CD4-positive, alpha-beta memory T cell (primary cell): ENCODE data around the gene SPRYD3. TPM values are rescaled to one million over a fixed set of nuclear protein-coding genes. Genes with fewer than 3 reads are reported as not detected.

Source experiments
- CTCF ChIA-PET: fragments of 350-600 bp; sonication (Branson Sonifier 250); formaldehyde crosslinking; loops from one replicate; lab custom pipeline; 2021; ENCODE audit warnings: inconsistent platforms; ENCODE audit not compliant: partially characterized antibody; lab: Charles Lee
- POLR2A ChIA-PET: fragments of 350-600 bp; sonication (Branson Sonifier 250); formaldehyde crosslinking; loops from one replicate; lab custom pipeline; 2021; ENCODE audit not compliant: partially characterized antibody; lab: Charles Lee
- DNase-seq, 5 donors: peaks; one replicate each; pipeline versions ENCODE4 v3.0.0 to v3.0.0-alpha.2; 2020 to 2022; ENCODE audit warnings: mixed read lengths in 1 of 5
- H3K27ac ChIP-seq: one replicate; pipeline ENCODE4 v1.7.0; 2013; ENCODE audit warnings: low read depth, low read length
- H3K27me3 ChIP-seq: 2 replicates; pipeline ENCODE4 v1.7.0; 2013; ENCODE audit warnings: mild to moderate bottlenecking, low read length, moderate library complexity; ENCODE audit not compliant: insufficient read depth
- H3K36me3 ChIP-seq: 2 replicates; pipeline ENCODE4 v1.7.0; 2013; ENCODE audit warnings: mild to moderate bottlenecking, low read length, moderate library complexity; ENCODE audit not compliant: insufficient read depth
- H3K4me1 ChIP-seq: 2 replicates; pipeline ENCODE4 v1.7.0; 2013; ENCODE audit warnings: mild to moderate bottlenecking, low read length, moderate library complexity; ENCODE audit not compliant: insufficient read depth
- H3K4me3 ChIP-seq, 2 donors: one replicate each; pipeline ENCODE4 v1.7.0; 2013; ENCODE audit warnings: low read length in 2 of 2, mild to moderate bottlenecking in 1 of 2
- H3K9me3 ChIP-seq, 2 donors: one replicate each; pipeline ENCODE4 v1.7.0; 2013; ENCODE audit warnings: low read length in 2 of 2, control low read depth in 1 of 2; ENCODE audit not compliant: control insufficient read depth in 1 of 2
- H3K27ac Mint-ChIP-seq, 7 donors: one replicate each; pipeline ENCODE4 v1.8.0; 2020 to 2021; ENCODE audit warnings: mixed read lengths in 7 of 7, mild to moderate bottlenecking in 6 of 7, inconsistent platforms in 3 of 7, moderate library complexity in 3 of 7
- H3K27me3 Mint-ChIP-seq, 2 donors: one replicate each; pipeline ENCODE4 v1.8.0; 2020 to 2021; ENCODE audit warnings: mixed read lengths in 2 of 2
- H3K36me3 Mint-ChIP-seq, 2 donors: one replicate each; pipeline ENCODE4 v1.8.0; 2020 to 2021; ENCODE audit warnings: mixed read lengths in 2 of 2, inconsistent platforms in 1 of 2, mild to moderate bottlenecking in 1 of 2
- H3K4me1 Mint-ChIP-seq, 4 donors: one replicate each; pipeline ENCODE4 v1.8.0; 2020 to 2021; ENCODE audit warnings: mixed read lengths in 4 of 4, mild to moderate bottlenecking in 1 of 4
- H3K4me3 Mint-ChIP-seq, 8 donors: one replicate each; pipeline ENCODE4 v1.8.0; 2020 to 2021; ENCODE audit warnings: mixed read lengths in 8 of 8, mild to moderate bottlenecking in 7 of 8, moderate library complexity in 6 of 8, inconsistent platforms in 3 of 8
- H3K9me3 Mint-ChIP-seq, 8 donors: one replicate each; pipeline ENCODE4 v1.8.0; 2020 to 2021; ENCODE audit warnings: mixed read lengths in 8 of 8, mild to moderate bottlenecking in 5 of 8, inconsistent platforms in 3 of 8, moderate library complexity in 1 of 8
- intact Hi-C: fragments of 100-400 bp; cut with micrococcal nuclease; formaldehyde crosslinking; loops from one replicate; pipeline ENCODE4 v1.15.1; 2023
- polyA plus RNA-seq, 2 donors: library from polyadenylated mRNA; unstranded; fragments of 300-500 nt; fragmentation: Illumina TruSeq; gene quantifications; one replicate each; pipeline ENCODE4 v1.2.3, GENCODE V29; 2021
- total RNA-seq, 2 experiments: library from RNA; stranded (reverse); gene quantifications; one replicate each; pipeline ENCODE4 v1.2.3, GENCODE V29; 2021

SPRYD3 gene
- total and polyA plus RNA-seq, 4 experiments from 2014 or later, result 54.2 to 71.7 (median 56.8) TPM

GRCh38 chr12:53046655-53047220 lies 32.5 kb downstream of the SPRYD3 start:
- ChIA-PET POLR2A (interaction anchor here (0.6 to 4.6 kb wide), 9 partner anchors 8 to 57 kb away, joined by 4 to 22 read pairs (median 7); partner anchors contain the start of genes EIF4B, IGFBP6, SOAT2 and SPRYD3), CTCF (interaction anchor here (0.5 to 2.3 kb wide), 6 partner anchors 9 to 275 kb away, joined by 3 to 11 read pairs (median 4); partner anchors contain the start of genes AAAS and SPRYD3)
- DNase-seq, result peak in 3 of 5 donors; percentile 41 to 71 (median 56)
- intact Hi-C loops, result loop anchor here (2.0 kb wide), 1 partner anchor 40 kb away; the partner anchor contains the start of gene EIF4B
- peaks cover 5 to 19% (median 12%) of the 10 kb centered on the region in 4 donors for H3K4me1 Mint-ChIP-seq
- no peaks in the 10 kb centered on the region for H3K9me3 ChIP-seq
- no peaks in the 10 kb centered on the region for H3K27me3 Mint-ChIP-seq
- H3K4me3 ChIP-seq, result peak overlapping the region; percentile 60 to 81
- H3K36me3 Mint-ChIP-seq, result peaks cover 6 to 10% of the 10 kb centered on the region in 2 donors
- no peaks in the 10 kb centered on the region for H3K27me3 ChIP-seq
- peak overlapping the region; percentile 69 for H3K27ac ChIP-seq
- H3K4me3 Mint-ChIP-seq, result peak overlapping the region; percentile 92 to 98 (median 95)
- peak overlapping the region; percentile 96 to 97 (median 97) for H3K27ac Mint-ChIP-seq
- H3K4me1 ChIP-seq, result peaks cover 14% of the 10 kb centered on the region
- peaks cover 0 to 2% (median 0%) of the 10 kb centered on the region in 8 donors for H3K9me3 Mint-ChIP-seq
- peaks cover 6% of the 10 kb centered on the region for H3K36me3 ChIP-seq

GRCh38 chr12:53045696-53046045 lies 33.5 kb downstream of the SPRYD3 start:
- Mint-ChIP-seq H3K4me1 (peaks cover 5 to 15% (median 11%) of the 10 kb centered on the region in 4 donors), H3K9me3 (peaks cover 0 to 2% (median 0%) of the 10 kb centered on the region in 8 donors), H3K4me3 (peak overlapping the region in 7 of 8 donors; percentile 32 to 98 (median 95)), H3K36me3 (peaks cover 6 to 16% of the 10 kb centered on the region in 2 donors), H3K27ac (peak overlapping the region in 4 of 7 donors; percentile 12 to 97 (median 96)), H3K27me3 (no peaks in the 10 kb centered on the region)
- Histone ChIP-seq H3K27me3 (no peaks in the 10 kb centered on the region), H3K4me1 (peaks cover 14% of the 10 kb centered on the region), H3K4me3 (no peak overlapping the region), H3K9me3 (no peaks in the 10 kb centered on the region), H3K36me3 (peaks cover 6% of the 10 kb centered on the region), H3K27ac (no peak overlapping the region)
- intact Hi-C loops, result loop anchor here (2.0 kb wide), 1 partner anchor 39 kb away; the partner anchor contains the start of gene EIF4B
- ChIA-PET POLR2A (interaction anchor here (0.7 to 4.6 kb wide), 4 partner anchors 7 to 53 kb away, joined by 3 to 22 read pairs (median 11); partner anchors contain the start of genes EIF4B and IGFBP6), CTCF (interaction anchor here (1.2 to 1.9 kb wide), 2 partner anchors 14 to 24 kb away, joined by 3 to 4 read pairs; no protein-coding TSS in a partner anchor)
- DNase-seq, result no peak

GRCh38 chr12:53044896-53045695 lies 34.1 kb downstream of the SPRYD3 start:
- Histone ChIP-seq H3K4me1 (peaks cover 14% of the 10 kb centered on the region), H3K9me3 (no peaks in the 10 kb centered on the region), H3K27me3 (no peaks in the 10 kb centered on the region), H3K27ac (no peak overlapping the region), H3K36me3 (peaks cover 6% of the 10 kb centered on the region), H3K4me3 (no peak overlapping the region)
- Mint-ChIP-seq H3K9me3 (peaks cover 0 to 2% (median 0%) of the 10 kb centered on the region in 8 donors), H3K4me3 (peak overlapping the region in 7 of 8 donors; percentile 5 to 98 (median 32)), H3K27ac (peak overlapping the region in 5 of 7 donors; percentile 23 to 97 (median 42)), H3K36me3 (peaks cover 6 to 19% of the 10 kb centered on the region in 2 donors), H3K4me1 (peaks cover 5 to 15% (median 11%) of the 10 kb centered on the region in 4 donors), H3K27me3 (no peaks in the 10 kb centered on the region)
- ChIA-PET CTCF (interaction anchor here (1.2 to 2.4 kb wide), 5 partner anchors 9 to 54 kb away, joined by 3 to 7 read pairs (median 4); partner anchors contain the start of gene SPRYD3), POLR2A (interaction anchor here (0.7 to 4.6 kb wide), 4 partner anchors 8 to 38 kb away, joined by 3 to 22 read pairs (median 4); partner anchors contain the start of gene EIF4B)
- intact Hi-C loops, result no loop called here
- no peak for DNase-seq

GRCh38 chr12:53044052-53044581 lies 35.1 kb downstream of the SPRYD3 start:
- Histone ChIP-seq H3K4me3 (no peak overlapping the region), H3K4me1 (peaks cover 17% of the 10 kb centered on the region), H3K27me3 (no peaks in the 10 kb centered on the region), H3K9me3 (no peaks in the 10 kb centered on the region), H3K27ac (no peak overlapping the region), H3K36me3 (peaks cover 15% of the 10 kb centered on the region)
- no peak for DNase-seq
- H3K4me1 Mint-ChIP-seq, result peaks cover 7 to 19% (median 13%) of the 10 kb centered on the region in 4 donors
- peak overlapping the region in 2 of 7 donors; percentile 60 to 97 for H3K27ac Mint-ChIP-seq
- no peak overlapping the region for H3K4me3 Mint-ChIP-seq
- peaks cover 0 to 2% (median 0%) of the 10 kb centered on the region in 8 donors for H3K9me3 Mint-ChIP-seq
- ChIA-PET POLR2A (interaction anchor here (4.6 kb wide), 1 partner anchor 37 kb away, joined by 22 read pairs; the partner anchor contains the start of gene EIF4B), CTCF (interaction anchor here (0.8 to 2.4 kb wide), 4 partner anchors 10 to 116 kb away, joined by 3 to 7 read pairs (median 4); partner anchors contain the start of gene SPRYD3)
- peaks cover 11 to 26% of the 10 kb centered on the region in 2 donors for H3K36me3 Mint-ChIP-seq
- intact Hi-C loops, result no loop called here
- no peaks in the 10 kb centered on the region for H3K27me3 Mint-ChIP-seq

- H3K36me3 Mint-ChIP-seq, result peaks cover 20 to 37% of the 10 kb centered on the region in 2 donors
- no peak overlapping the region for H3K4me3 ChIP-seq
- H3K4me3 Mint-ChIP-seq, result peak overlapping the region in 1 of 8 donors; percentile 8
- intact Hi-C loops, result no loop called here
- ChIA-PET CTCF (interaction anchor here (1.0 to 2.4 kb wide), 2 partner anchors 11 to 60 kb away, joined by 3 to 7 read pairs; partner anchors contain the start of gene SOAT2), POLR2A (interaction anchor here (1.2 kb wide), 1 partner anchor 37 kb away, joined by 3 read pairs; the partner anchor contains the start of gene EIF4B)
- peaks cover 26% of the 10 kb centered on the region for H3K36me3 ChIP-seq
- no peak for DNase-seq
- peaks cover 0 to 2% (median 0%) of the 10 kb centered on the region in 8 donors for H3K9me3 Mint-ChIP-seq
- no peaks in the 10 kb centered on the region for H3K27me3 ChIP-seq
- H3K27ac ChIP-seq, result no peak overlapping the region
- peaks cover 25% of the 10 kb centered on the region for H3K4me1 ChIP-seq
- peaks cover 14 to 28% (median 21%) of the 10 kb centered on the region in 4 donors for H3K4me1 Mint-ChIP-seq
- peak overlapping the region in 4 of 7 donors; percentile 6 to 55 (median 45) for H3K27ac Mint-ChIP-seq
- no peaks in the 10 kb centered on the region for H3K9me3 ChIP-seq
- no peaks in the 10 kb centered on the region for H3K27me3 Mint-ChIP-seq
Measured at GRCh38 chr12:53042607-53043454, 36.4 kb downstream of the SPRYD3 start.

GRCh38 chr12:53039851-53040250 lies 39.3 kb downstream of the SPRYD3 start:
- peaks cover 45% of the 10 kb centered on the region for H3K36me3 ChIP-seq
- Mint-ChIP-seq H3K27ac (peak overlapping the region in 2 of 7 donors; percentile 14 to 50), H3K36me3 (peaks cover 37 to 58% of the 10 kb centered on the region in 2 donors), H3K4me3 (no peak overlapping the region), H3K4me1 (peaks cover 9 to 21% (median 12%) of the 10 kb centered on the region in 4 donors), H3K9me3 (peaks cover 0 to 2% (median 0%) of the 10 kb centered on the region in 8 donors), H3K27me3 (no peaks in the 10 kb centered on the region)
- H3K27ac ChIP-seq, result no peak overlapping the region
- no peaks in the 10 kb centered on the region for H3K9me3 ChIP-seq
- H3K4me3 ChIP-seq, result no peak overlapping the region
- POLR2A ChIA-PET, result no interaction called here
- no peaks in the 10 kb centered on the region for H3K27me3 ChIP-seq
- DNase-seq, result no peak
- H3K4me1 ChIP-seq, result peaks cover 13% of the 10 kb centered on the region
- intact Hi-C loops, result no loop called here
- CTCF ChIA-PET, result interaction anchor here (1.0 to 2.9 kb wide), 4 partner anchors 9 to 97 kb away, joined by 3 to 15 read pairs (median 12); partner anchors contain the start of gene IGFBP6
